Ishikawa (cell line): Measurements from ENCODE around the gene PDIA5.

ENCODE experiments used
- CEBPB ChIP-seq: IDR thresholded peaks from 2 replicates; pipeline ENCODE4 v1.6.1; 2012
- EGR1 ChIP-seq: IDR thresholded peaks from 2 replicates; pipeline ENCODE4 v1.6.1; 2012
- EP300 ChIP-seq: IDR thresholded peaks from 2 replicates; pipeline ENCODE4 v1.6.1; 2012; ENCODE audit warnings: borderline replicate concordance
- NFIC ChIP-seq: IDR thresholded peaks from 2 replicates; pipeline ENCODE4 v1.6.1; 2012
- RAD21 ChIP-seq: IDR thresholded peaks from 2 replicates; pipeline ENCODE4 v1.6.1; 2012; ENCODE audit warnings: low read depth
- REST ChIP-seq: IDR thresholded peaks from 2 replicates; pipeline ENCODE4 v1.6.1; 2012; ENCODE audit warnings: low read depth, mild to moderate bottlenecking
- TAF1 ChIP-seq: IDR thresholded peaks from 2 replicates; pipeline ENCODE4 v1.6.1; 2012; ENCODE audit warnings: low read depth, mild to moderate bottlenecking
- TCF12 ChIP-seq: IDR thresholded peaks from 2 replicates; pipeline ENCODE4 v1.6.1; 2012; ENCODE audit warnings: low read depth
- TEAD4 ChIP-seq: IDR thresholded peaks from 2 replicates; pipeline ENCODE4 v1.6.1; 2012
- USF1 ChIP-seq: IDR thresholded peaks from 2 replicates; pipeline ENCODE4 v1.6.1; 2012
- YY1 ChIP-seq: IDR thresholded peaks from 2 replicates; pipeline ENCODE4 v1.6.1; 2012; ENCODE audit warnings: low read depth
- ZBTB7A ChIP-seq: IDR thresholded peaks from 2 replicates; pipeline ENCODE4 v1.6.1; 2012; ENCODE audit warnings: low read depth
- TF ChIP-seq, protein P1 (sequence below): IDR thresholded peaks from 2 replicates; pipeline ENCODE4 v1.6.1; 2012

The PDIA5 gene

DNA sequence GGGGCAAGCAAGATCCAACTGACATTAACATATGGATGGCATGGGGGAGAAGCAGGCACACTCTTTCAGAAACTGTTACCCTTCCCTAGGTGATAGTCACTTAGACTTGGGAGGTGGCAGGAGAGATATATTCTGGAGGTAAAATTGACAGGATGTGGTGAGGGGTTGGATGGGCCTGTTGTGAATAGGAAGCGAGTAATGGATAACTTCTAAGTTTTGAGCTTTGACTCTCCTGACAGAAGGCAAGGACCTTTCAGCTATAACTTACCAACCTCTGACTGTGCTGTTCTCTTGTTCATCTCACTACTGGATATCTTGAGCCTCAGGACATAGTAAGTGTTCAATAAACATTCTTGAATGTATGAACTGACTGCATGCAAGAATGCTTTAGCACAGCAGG lies 1.9 kb upstream of the PDIA5 start:
- no peak for TF ChIP-seq TCF12
- TF ChIP-seq ZBTB7A = no peak
- TF ChIP-seq CEBPB = no peak
- TF ChIP-seq, protein P1, sequence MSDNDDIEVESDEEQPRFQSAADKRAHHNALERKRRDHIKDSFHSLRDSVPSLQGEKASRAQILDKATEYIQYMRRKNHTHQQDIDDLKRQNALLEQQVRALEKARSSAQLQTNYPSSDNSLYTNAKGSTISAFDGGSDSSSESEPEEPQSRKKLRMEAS = no peak
- TF ChIP-seq TEAD4 = no peak
- no peak for TF ChIP-seq NFIC
- TF ChIP-seq EGR1 = no peak
- TF ChIP-seq USF1 = no peak

DNA sequence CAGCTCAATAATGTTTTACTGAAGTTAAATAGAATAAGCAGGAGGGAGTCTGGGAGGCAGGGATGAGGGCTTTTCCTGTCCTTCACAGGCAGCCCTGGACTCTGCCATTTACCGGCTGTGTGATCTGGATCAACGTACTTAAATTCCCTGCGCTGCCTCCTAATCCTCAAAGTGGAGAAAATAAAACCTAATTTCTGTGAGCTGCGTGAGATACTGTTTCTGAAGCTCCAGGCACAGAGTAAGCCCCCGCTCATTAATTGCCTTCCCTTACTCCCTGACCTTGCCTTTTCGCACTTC lies 278 bp upstream of the PDIA5 start:
- TF ChIP-seq REST (no peak), TEAD4 (no peak), EP300 (no peak)

- TF ChIP-seq TAF1 = no peak
- TF ChIP-seq ZBTB7A = no peak; the same call in 1 of the 2 replicates
- no peak for TF ChIP-seq REST
- no peak for TF ChIP-seq EP300
- TF ChIP-seq NFIC = no peak
- TF ChIP-seq, protein P1 = no peak
- no peak for TF ChIP-seq YY1
- no peak for TF ChIP-seq CEBPB
Measured at GRCh38 chr3:123067689-123068600, 1.1 kb downstream of the PDIA5 start.

- TF ChIP-seq TCF12 = no peak
- no peak for TF ChIP-seq REST
- no peak for TF ChIP-seq ZBTB7A
- TF ChIP-seq NFIC = no peak
- no peak for TF ChIP-seq EP300
- no peak for TF ChIP-seq EGR1
- no peak for TF ChIP-seq YY1
- no peak for TF ChIP-seq CEBPB
- TF ChIP-seq TAF1 = no peak
- no peak for TF ChIP-seq TEAD4
- TF ChIP-seq RAD21 = no peak
Measured at GRCh38 chr3:123068601-123069381, 2.0 kb downstream of the PDIA5 start.

DNA sequence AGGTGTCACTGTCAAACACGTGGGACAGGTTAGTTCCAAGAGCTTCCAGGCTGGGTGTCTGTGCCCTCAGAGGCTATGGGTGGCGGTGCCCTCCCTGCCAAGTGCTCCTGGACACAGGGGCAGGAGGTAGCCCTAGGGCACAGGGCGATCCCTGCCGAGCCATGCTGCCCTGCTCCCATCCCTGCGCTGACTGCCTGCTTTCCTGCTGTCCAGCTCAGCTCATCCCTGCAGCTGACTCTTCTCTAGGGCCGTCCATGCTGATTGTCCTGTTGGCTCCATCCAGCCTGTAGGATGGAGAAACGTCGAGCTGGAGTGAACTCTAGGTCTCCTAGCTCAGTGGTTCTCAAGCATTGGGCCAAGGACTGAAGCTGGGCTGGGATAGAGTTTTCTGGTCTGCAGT lies 3.7 kb downstream of the PDIA5 start:
- TF ChIP-seq REST = no peak
